HG03095 (cell line): ENCODE results near the gene SLC27A3.

ENCODE experiments used
- ATAC-seq: cut with Tn5 transposase; IDR thresholded peaks from one replicate; pipeline ENCODE4 v1.9.1; 2021; ENCODE audit warnings: moderate library complexity; ENCODE audit not compliant: unreplicated experiment

Gene SLC27A3, protein sequence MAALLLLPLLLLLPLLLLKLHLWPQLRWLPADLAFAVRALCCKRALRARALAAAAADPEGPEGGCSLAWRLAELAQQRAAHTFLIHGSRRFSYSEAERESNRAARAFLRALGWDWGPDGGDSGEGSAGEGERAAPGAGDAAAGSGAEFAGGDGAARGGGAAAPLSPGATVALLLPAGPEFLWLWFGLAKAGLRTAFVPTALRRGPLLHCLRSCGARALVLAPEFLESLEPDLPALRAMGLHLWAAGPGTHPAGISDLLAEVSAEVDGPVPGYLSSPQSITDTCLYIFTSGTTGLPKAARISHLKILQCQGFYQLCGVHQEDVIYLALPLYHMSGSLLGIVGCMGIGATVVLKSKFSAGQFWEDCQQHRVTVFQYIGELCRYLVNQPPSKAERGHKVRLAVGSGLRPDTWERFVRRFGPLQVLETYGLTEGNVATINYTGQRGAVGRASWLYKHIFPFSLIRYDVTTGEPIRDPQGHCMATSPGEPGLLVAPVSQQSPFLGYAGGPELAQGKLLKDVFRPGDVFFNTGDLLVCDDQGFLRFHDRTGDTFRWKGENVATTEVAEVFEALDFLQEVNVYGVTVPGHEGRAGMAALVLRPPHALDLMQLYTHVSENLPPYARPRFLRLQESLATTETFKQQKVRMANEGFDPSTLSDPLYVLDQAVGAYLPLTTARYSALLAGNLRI

DNA sequence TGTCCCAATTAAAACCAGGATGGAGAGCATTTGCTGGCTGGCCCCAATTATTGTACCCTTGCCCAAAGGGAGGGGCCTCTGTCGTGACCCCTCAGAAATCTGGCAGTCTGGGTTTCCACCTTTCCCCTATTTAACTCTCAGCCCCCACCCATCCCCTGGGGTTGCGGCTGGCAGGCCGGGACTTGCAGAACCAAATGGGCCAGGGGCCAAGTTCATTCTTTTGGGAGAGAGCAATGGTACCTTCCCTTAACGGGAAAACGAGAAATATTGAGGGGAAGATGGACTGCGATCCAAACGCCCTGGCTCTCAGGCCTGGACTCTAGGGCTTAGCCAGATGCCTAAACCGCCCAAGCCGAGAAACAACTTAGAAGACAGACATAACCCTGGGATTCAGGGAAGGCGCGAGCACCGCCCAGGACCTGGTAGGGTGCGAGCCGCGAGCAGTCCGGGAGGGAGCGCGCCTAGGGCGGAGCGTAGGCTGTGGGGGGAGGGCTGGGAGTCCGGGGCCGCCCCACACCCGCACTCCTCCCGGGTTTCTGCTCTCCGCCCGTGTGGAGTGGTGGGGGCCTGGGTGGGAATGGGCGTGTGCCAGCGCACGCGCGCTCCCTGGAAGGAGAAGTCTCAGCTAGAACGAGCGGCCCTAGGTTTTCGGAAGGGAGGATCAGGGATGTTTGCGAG is at the start of gene SLC27A3:
SLC27A3 (plus strand) TSS at position 628 of the 678 bp plus-strand sequence. CDS start 91 bp downstream, outside the sequence.
- peak; percentile 37 for ATAC-seq

DNA sequence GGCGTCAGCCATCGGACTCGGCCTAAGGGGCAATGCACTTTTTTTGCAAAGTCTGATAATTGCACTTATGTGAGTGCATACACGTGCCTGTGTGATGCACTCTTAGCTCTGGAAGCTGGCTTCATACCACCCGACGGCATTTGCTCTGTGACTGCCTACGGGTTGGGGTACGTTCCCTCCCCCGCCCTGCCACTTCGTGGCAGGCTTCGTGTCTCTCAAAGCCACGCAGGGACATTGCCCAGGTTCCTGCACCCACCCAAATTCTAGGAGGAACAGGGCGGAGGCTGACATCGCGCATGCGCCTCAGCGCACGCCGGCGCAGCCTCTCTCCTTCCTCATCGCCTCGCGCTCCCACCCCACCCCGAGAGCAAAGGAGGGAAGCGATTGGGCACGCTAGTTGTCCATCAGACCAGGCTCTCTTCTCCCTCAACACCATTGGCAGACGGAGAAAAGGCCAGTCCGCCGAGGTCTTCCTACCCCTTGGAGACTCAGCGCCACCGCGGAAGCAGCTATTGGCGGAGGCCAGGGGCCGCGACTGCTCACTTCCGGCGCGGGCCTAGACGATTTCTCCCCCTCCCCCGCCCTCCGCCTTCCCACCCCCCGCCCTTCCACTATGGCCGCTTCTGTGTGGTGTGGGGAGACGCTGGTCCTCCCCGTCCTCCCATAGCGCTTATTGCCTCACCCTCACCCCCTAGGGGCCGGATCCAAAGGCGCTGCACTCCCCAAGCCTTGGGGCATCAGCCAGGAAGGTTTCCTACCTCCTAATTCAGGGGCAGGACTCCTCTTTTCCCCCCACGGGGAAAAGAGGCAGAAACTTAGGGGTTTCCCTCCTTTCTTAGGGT is 47.5 kb upstream of the SLC27A3 start, which contains the start of gene INTS3:
INTS3 (plus strand) TSS at position 588 of the 842 bp plus-strand sequence. CDS start 585 bp downstream, outside the sequence.
- ATAC-seq, result peak; percentile 89

DNA sequence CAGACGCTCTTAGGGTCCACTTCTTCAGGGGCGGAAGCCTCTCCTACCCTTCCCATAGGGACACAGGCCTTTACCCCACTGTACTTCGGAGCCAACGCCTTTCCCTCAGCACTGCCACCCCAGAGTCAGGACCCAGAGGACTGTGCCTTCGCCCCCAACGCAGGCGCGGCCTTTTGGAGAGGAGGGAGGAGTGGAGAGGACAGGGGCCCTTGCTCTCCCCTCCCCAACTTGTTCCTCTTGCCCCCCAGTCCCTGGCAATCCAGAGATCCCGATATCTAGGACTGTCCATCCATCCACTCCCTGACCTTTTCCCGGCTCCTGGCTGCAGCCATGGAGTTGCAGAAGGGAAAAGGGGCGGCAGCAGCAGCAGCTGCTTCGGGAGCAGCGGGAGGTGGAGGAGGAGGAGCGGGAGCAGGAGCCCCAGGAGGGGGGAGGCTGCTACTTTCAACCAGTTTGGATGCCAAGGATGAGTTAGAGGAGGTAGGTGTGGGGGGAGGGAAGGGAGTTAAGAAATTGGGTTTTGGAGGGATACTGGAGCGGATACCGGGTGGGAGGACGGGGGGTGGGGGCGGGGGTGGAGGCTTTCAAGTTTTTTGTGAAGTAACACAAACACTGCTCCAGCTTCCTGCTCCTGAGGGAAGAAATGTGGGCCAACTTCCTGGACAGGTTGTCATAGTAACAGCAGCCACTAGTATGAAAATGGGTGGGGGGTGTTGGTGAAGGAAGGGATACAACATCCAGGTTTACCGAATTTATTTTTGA is 46.7 kb upstream of the SLC27A3 start:
- ATAC-seq, result no peak

DNA sequence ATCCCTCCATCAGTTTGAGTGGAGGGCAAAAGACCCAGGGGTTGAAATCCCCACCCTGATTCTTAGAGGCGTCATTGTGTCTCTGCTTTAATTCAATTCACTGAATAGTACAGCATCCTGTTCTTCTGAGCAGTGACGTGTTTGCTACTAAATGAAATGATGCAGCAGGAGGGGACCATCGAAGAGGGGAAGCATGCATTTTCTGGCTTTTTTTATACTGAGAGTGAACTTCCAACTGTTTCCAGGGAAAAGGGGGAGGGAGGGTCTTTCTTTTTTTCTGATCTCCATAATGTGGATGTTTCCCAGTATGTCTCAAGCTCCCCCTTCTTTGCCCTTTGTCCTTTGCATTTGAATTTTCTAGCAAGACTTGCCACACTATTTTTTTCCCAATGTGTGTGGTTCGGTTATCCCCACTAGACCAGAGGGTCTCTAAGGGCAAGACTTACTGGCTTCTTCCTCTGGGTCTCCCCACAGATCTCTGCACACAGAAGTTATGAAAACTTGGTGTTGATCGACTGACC is 44.7 kb upstream of the SLC27A3 start:
- ATAC-seq, result no peak

DNA sequence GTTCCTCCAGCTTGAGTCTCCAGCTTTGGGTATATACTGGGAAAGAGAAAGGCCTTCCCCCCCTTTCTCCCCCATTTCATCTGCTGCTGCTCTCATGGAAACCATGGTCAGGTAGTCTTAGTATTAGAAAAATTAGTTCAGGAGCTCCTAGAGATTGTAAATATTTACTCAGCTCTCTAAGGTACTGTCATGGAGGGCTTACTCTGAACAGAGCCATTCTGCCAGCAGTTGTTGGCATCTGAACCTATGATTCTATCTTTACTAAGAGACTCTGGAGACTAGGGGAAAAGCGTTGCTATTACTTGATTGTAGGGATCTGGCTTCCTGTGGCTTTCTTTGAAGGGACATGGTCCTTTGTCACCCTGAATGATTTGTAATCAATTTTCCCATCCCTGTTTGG is 41.2 kb upstream of the SLC27A3 start:
- no peak for ATAC-seq

DNA sequence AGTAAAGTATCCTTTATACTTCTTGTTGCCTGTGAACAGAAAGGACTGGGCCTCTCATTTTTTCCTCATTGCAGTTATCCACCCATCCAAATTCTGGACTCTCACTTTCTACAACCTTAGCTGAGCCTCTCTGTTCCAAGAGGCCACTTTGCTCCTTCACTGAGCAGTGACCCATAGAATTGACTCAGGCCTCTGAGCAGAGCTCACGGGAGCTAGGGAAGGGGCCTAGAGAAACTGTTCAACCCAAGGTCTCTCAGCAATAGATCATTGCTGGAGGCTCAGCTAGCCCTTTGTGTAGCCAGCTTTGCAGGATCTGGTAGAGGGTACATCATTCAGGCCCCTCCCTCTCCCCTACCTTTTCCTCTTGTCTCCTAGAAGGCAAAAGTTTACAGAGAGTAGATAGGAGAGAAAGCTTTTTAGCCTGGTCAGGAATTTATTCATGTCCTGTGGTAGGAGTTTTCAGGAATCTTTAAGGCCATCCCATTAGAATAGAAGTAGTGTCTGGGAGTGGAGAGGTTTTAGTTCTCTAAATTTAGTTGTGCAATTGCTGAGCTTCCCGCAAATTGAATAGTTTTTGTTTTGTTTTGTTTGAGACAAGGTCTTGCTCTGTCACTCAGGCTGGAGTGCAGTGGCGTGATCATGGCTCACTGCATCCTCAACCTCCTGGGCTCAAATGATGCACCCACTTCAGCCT is 40.7 kb upstream of the SLC27A3 start:
- ATAC-seq, result no peak

DNA sequence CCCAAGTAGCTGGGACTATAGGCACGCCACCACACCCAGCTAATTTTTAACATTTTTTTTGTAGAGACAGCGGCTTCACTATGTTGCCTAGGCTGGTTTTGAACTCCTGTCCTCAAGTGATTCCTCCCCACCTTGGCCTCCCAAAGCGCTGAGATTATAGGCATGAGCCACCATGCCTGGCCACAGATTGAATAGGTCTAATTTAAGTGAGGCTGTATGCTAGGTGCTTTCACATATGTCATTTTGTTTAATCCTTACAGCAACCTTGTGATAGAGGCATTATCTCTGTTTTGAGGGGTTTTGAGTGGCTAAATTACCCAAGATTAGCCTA is 40.2 kb upstream of the SLC27A3 start:
- no peak for ATAC-seq

DNA sequence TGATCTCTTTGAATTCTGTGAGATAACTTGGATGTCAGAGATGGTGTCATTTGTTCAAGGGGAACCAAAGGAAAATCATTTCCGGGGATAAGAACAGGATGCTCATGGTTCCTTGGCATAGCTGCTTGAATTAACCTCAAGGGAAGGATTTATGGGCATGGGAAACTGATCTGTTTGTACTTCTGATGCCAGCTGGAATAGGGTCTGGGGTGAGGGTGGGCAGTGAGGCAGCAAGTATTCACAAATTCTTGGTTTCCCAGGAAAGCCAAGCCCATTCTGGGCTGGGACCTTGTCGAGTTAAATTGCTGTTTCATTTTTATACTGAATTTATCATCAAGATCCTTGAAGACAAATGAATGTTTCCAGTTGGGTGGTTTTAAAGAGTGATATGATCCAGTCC is 33.2 kb upstream of the SLC27A3 start:
- no peak for ATAC-seq

DNA sequence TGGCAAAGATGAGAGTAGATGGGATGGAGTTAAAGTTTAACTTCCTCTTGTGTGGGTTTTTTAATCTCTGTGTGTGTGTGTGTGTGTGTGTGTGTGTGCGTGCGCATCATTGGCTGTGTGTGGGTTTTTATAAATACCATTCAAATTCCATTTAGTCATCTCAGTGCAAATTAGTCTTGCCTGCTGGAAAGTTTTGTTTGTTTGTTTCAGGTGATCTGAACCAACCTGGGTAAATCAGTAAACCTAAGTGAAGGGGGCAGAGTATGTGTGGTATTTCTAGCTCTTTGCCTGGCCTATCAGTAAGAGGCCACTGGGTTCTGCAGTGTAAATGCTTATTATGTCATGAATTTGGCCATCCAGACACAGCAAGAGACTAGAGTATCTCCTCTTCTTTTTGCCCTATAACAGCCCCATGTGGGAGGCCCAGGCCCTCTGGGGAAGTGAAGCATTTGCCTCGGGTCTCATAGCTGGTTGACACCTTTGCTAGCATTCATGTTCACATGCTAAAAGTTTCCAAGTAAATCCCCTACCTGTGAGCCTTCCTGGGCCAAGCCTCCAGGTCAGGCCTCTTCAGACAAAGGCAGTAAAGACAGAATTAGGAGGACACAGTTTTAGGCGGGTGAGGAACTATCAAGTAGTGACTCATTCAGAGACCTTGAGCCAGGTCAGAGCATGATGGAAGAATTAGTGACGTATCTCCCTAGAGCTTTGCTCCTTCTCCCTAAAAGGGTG is 32.6 kb upstream of the SLC27A3 start:
- ATAC-seq, result no peak

DNA sequence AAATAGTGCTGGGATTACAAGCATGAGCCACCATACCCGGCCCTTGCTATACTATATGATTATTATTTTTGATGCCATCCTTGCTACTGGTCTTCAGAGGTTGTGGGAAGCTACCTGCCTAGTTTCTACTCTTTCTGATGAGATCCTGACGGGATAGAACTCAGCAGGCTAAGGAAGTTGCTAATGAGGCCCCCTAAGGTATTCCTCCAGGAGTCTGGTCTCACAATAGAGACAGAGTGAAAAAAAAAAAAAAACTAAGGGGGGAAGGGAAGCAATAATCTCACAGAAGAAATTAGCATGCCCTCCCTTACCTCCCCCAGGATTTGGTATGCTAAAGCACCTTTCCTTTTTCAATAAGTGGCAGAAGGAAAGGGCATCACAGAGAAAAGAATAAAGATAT is 29.8 kb upstream of the SLC27A3 start:
- ATAC-seq, result no peak

DNA sequence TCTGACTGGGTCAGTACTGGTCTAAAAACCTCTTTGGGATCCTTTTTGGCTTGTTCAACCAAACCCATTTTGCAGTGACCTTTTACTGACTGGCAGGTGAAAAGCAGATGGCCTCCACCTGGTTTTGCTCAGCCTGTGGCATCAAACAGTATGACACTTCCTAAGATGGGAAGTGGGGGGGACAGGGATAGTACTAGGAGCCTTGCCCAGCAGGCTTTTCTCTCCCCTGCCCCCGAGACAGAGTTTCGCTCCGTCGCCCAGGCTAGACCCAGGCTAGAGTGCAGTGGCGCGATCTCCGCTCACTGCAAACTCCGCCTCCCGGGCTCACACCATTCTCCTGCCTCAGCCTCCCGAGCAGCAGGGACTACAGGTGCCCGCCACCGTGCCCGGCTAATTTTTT is 29.0 kb upstream of the SLC27A3 start:
- ATAC-seq, result no peak

DNA sequence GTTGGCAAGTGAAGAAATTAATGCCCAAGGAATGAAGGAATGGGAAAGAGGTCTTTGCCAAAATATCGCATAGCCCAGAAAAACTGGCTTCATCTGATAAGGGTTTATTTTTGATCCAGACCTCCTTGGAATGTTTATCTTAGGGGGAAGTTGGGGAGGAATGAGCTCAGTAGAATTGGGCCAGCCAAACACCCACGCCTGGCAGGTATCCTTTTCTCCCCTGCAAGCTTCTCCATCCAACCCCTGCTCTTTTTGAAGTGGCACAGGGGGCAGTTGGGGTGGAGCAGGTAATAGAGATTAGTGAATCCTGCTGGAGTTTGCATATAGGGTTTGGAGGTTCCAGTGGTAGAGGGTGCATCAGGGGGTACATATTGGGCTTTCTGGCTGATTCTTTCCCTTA is 26.3 kb upstream of the SLC27A3 start:
- no peak for ATAC-seq

DNA sequence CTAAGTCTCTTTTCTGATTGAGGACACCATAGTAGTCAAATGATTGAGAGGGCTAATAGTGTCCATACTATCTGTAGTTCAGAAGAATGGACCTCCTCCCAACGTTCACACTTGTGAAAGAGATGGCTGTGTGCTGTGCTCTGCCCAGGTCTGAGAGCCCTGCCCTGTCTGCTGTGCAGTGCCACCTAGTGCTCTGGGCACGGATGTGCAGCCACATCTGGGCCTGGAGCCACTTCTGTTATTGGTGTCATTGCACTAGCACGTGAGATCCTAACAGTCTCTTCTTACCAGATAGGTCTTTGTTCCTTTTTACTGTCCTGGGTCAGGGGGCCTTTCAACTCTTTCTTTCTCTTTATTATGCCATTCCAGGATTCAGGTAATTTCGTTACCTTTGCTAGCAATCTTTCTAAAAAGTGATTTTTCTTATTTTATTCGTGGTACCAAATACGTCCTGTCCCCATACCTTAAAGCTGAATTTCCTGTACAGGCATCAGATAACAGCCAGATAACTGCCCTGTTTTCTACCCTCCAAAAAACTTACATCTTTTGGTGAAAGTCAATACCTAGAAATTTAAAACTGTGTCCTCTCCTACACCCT is 25.7 kb upstream of the SLC27A3 start:
- ATAC-seq, result peak; percentile 58

DNA sequence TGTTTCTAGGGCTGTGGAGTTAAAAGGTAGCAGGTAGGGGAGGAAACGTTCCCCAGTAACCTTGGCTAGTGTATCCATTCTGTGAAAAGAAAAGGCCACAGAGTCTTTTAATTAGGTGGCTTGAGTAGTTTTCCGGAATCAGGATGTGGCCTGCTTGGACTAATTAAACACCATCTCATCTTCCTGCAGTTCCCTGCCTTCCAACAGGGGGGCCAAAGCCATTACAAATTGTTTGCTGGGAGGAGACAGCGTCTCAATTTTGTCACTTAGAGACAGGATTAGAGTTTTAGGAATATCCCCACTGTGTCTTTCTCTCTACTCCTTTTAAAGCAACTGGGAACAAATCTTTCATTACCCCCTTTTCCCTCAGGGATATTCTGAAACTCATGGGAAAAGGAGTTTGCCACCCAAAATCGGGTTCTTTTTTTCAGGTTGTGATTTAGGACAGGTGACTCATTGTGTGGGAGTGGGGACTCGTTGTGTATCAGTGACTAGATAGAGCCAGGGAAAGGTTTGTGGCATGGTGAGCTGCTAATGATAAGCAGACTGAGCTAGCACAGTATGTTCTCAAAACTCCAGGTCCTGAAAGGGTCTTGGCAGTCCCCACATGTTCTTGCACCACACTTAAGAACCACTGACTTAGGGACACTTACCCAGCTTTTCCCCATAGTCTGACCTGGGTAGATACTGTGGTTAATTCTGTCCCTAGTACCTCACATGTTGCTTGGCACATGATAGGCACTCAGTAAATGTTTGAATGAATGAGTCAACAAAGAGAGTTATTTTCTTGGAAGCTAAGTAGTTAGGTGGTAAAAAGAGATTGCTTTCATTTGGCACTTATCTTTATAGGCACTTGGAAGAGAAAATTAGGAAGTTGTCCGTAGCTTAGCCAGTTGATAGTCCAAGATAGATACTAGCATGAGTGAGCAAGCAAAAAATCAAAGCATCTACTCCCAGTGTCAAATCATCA is 24.9 kb upstream of the SLC27A3 start:
- ATAC-seq, result no peak

DNA sequence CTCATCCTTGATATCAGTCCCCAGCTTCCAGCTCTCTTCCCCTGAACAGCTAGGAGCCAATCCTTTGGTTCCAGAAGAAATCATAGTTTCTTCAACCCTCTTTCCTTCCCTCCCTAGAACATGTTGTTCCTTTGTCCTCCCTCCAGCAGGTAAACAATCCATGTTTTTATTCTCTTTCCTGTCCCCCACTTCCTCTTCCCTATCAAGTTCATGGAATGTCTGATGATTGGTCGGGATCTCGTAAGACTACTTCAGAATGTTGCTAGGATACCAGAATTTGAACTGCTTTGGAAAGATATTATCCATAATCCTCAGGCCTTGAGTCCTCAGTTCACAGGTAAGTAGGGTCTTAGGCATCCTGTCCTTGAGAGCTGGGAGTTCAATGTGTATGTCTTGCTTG is 23.1 kb upstream of the SLC27A3 start:
- ATAC-seq, result no peak

DNA sequence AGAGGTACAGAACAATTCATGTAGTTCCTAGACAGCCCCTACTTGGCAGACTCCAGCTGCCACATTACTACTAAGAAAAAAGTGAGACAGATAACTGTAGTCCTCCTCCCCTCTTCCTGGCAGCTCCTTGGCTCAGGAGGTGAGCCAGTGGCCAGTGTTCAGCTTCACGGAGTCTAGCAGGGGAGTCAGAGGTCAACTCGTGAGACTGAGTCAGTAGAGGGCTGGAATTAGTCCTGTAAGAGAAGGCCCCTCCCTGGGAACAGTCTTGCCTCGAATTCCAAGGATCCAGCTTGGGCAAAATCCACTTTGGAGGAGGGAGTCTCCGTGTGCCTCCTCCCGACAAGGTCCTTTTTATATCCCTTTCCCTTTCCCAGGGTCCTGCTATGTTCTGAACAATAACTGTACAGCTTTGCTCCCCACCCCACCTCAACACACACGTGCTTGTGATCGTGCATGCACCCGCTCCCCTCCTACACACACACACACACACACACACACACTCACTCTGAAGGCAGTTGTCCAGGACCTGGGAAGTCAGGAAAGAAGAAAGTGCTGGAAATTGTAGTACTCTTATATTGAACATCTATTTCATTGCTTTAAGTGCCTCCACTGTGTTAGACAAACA is 22.5 kb upstream of the SLC27A3 start:
- ATAC-seq, result no peak

DNA sequence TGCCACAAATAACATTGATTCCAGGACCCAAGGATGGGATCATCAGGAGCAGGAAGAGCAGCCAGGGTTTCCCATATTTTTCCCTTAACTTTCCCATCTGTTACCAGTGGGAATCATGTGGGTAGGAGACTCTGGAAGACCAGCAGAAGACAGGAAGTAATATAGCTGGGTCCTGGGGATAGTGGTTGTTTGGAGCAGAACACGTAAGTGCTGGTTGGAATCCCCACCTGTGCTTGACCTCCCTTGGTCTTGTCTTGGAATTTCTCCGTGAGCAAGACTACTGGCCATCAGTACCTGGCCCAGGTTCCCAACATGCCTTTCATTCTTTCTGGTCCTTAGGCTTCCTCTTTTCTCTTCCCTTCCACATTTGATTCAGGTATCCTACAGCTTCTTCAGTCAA is 20.9 kb upstream of the SLC27A3 start:
- no peak for ATAC-seq
